Measurements from ENCODE around the gene PLPP3.

DNA sequence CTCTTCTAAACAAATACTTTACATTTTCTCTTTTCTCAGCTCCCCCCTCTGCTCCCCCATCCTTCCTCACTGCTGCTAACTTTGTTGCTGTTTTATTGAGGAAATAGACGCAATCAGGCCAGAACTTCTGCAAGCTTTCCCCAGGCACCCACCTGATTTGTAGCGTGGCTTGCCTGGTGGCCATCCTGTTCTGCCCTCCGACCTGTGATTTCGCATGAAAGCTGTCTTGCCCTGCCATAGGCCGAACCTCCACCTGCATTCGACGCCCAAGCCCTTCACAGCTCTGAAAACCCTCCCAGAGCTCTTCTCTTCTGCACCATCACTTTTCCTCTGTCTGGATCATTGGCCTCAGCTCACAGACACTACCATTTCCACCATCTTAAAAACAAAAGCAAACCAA lies 100.6 kb downstream of the PLPP3 start:
- TF ChIP-seq, protein P1, sequence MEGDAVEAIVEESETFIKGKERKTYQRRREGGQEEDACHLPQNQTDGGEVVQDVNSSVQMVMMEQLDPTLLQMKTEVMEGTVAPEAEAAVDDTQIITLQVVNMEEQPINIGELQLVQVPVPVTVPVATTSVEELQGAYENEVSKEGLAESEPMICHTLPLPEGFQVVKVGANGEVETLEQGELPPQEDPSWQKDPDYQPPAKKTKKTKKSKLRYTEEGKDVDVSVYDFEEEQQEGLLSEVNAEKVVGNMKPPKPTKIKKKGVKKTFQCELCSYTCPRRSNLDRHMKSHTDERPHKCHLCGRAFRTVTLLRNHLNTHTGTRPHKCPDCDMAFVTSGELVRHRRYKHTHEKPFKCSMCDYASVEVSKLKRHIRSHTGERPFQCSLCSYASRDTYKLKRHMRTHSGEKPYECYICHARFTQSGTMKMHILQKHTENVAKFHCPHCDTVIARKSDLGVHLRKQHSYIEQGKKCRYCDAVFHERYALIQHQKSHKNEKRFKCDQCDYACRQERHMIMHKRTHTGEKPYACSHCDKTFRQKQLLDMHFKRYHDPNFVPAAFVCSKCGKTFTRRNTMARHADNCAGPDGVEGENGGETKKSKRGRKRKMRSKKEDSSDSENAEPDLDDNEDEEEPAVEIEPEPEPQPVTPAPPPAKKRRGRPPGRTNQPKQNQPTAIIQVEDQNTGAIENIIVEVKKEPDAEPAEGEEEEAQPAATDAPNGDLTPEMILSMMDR (IDR thresholded peaks at IDR 0.05 in 2 of 3, conservative IDR thresholded peaks at IDR 0.05 in 1 of 3; ENCODE audit: borderline replicate concordance in 1 of 3, insufficient read depth in 1 of 3, low read depth in 2 of 3, low read length in 2 of 3): no peak
- TF ChIP-seq, protein P2, sequence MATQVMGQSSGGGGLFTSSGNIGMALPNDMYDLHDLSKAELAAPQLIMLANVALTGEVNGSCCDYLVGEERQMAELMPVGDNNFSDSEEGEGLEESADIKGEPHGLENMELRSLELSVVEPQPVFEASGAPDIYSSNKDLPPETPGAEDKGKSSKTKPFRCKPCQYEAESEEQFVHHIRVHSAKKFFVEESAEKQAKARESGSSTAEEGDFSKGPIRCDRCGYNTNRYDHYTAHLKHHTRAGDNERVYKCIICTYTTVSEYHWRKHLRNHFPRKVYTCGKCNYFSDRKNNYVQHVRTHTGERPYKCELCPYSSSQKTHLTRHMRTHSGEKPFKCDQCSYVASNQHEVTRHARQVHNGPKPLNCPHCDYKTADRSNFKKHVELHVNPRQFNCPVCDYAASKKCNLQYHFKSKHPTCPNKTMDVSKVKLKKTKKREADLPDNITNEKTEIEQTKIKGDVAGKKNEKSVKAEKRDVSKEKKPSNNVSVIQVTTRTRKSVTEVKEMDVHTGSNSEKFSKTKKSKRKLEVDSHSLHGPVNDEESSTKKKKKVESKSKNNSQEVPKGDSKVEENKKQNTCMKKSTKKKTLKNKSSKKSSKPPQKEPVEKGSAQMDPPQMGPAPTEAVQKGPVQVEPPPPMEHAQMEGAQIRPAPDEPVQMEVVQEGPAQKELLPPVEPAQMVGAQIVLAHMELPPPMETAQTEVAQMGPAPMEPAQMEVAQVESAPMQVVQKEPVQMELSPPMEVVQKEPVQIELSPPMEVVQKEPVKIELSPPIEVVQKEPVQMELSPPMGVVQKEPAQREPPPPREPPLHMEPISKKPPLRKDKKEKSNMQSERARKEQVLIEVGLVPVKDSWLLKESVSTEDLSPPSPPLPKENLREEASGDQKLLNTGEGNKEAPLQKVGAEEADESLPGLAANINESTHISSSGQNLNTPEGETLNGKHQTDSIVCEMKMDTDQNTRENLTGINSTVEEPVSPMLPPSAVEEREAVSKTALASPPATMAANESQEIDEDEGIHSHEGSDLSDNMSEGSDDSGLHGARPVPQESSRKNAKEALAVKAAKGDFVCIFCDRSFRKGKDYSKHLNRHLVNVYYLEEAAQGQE (IDR thresholded peaks at IDR 0.05; ENCODE audit: low read depth): no peak
- TF ChIP-seq, protein P3, sequence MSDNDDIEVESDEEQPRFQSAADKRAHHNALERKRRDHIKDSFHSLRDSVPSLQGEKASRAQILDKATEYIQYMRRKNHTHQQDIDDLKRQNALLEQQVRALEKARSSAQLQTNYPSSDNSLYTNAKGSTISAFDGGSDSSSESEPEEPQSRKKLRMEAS (IDR thresholded peaks at IDR 0.05): no peak
- TF ChIP-seq POLR2AphosphoS5 (IDR thresholded peaks at IDR 0.05; ENCODE audit: low read depth, low read length) (no peak), POLR2A (IDR thresholded peaks at IDR 0.05; ENCODE audit: borderline replicate concordance, extremely low read depth, insufficient read depth, insufficient read length) (no peak), EZH2phosphoT487 (IDR thresholded peaks at IDR 0.05; ENCODE audit: borderline replicate concordance) (no peak)
